ENCODE data around the gene CTSZ. TPM values are rescaled to one million over a fixed set of nuclear protein-coding genes. Genes with fewer than 3 reads are reported as not detected.

Gene CTSZ
- total and polyA plus RNA-seq, 2 experiments from 2014 or later, result 5.0 to 161 TPM

GRCh38 chr20:59004763-59005522, 2.1 kb downstream of the CTSZ start:
- DNase-seq (ENCODE audit: low spot score), result no peak
- 86% methylated on average over 17 of the region's 17 CpGs for WGBS (ENCODE audit: low lambda C conversion rate, missing lambda C conversion rate)
- no peak overlapping the region for H3K27ac ChIP-seq

GRCh38 chr20:59004493-59004762, 2.6 kb downstream of the CTSZ start:
- H3K9me3 ChIP-seq (ENCODE audit: low read depth), result no peaks in the 10 kb centered on the region
- no peaks in the 10 kb centered on the region for H4K20me1 ChIP-seq (ENCODE audit: insufficient read depth, poor library complexity, severe bottlenecking)
- WGBS (ENCODE audit: low lambda C conversion rate, missing lambda C conversion rate), result 100% methylated on average over 1 of the region's 4 CpGs
- no peak overlapping the region for H2AFZ ChIP-seq
- H3K4me2 ChIP-seq, result no peak overlapping the region
- H3K27me3 ChIP-seq, result no peaks in the 10 kb centered on the region
- no peak overlapping the region for H3K27ac ChIP-seq
- DNase-seq (ENCODE audit: low spot score), result no peak
- H3K79me2 ChIP-seq, result peaks cover 12% of the 10 kb centered on the region
- peaks cover 15% of the 10 kb centered on the region for H3K4me1 ChIP-seq (ENCODE audit: insufficient read depth)
- H3K4me3 ChIP-seq, result no peak overlapping the region
- no peaks in the 10 kb centered on the region for H3K9me2 ChIP-seq (replicated peaks; ENCODE audit: insufficient read depth)
- H3K36me3 ChIP-seq (replicated peaks; ENCODE audit: insufficient read depth, low read depth), result no peaks in the 10 kb centered on the region
- TF ChIP-seq EZH2phosphoT487 (IDR thresholded peaks at IDR 0.05; ENCODE audit: low read depth, severe bottlenecking, unreplicated experiment) (no peak), EZH2 (IDR thresholded peaks at IDR 0.05; ENCODE audit: borderline replicate concordance) (no peak), CTCF (IDR thresholded peaks at IDR 0.05; ENCODE audit: poor library complexity) (no peak)

More at GRCh38 chr20:59004763-59005522, 2.1 kb downstream of the CTSZ start:
- peaks cover 12% of the 10 kb centered on the region for H3K79me2 ChIP-seq
- no peaks in the 10 kb centered on the region for H4K20me1 ChIP-seq (ENCODE audit: insufficient read depth, poor library complexity, severe bottlenecking)
- H3K4me2 ChIP-seq, result peak overlapping the region; percentile 98
- H3K9me3 ChIP-seq (ENCODE audit: low read depth), result no peaks in the 10 kb centered on the region
- no peak overlapping the region for H2AFZ ChIP-seq
- H3K27me3 ChIP-seq, result no peaks in the 10 kb centered on the region
- no peak overlapping the region for H3K4me3 ChIP-seq
- no peaks in the 10 kb centered on the region for H3K36me3 ChIP-seq (replicated peaks; ENCODE audit: insufficient read depth, low read depth)
- TF ChIP-seq CTCF (IDR thresholded peaks at IDR 0.05; ENCODE audit: poor library complexity) (no peak), EZH2 (IDR thresholded peaks at IDR 0.05; ENCODE audit: borderline replicate concordance) (no peak), EZH2phosphoT487 (IDR thresholded peaks at IDR 0.05; ENCODE audit: low read depth, severe bottlenecking, unreplicated experiment) (no peak)
- peaks cover 15% of the 10 kb centered on the region for H3K4me1 ChIP-seq (ENCODE audit: insufficient read depth)
- no peaks in the 10 kb centered on the region for H3K9me2 ChIP-seq (replicated peaks; ENCODE audit: insufficient read depth)

GRCh38 chr20:59003836-59004492, 3.1 kb downstream of the CTSZ start:
- DNase-seq (ENCODE audit: low spot score), result no peak

More at GRCh38 chr20:59003836-59004492, 3.1 kb downstream of the CTSZ start:
- Histone ChIP-seq H3K4me1 (ENCODE audit: insufficient read depth) (peaks cover 15% of the 10 kb centered on the region), H3K4me3 (no peak overlapping the region), H3K36me3 (replicated peaks; ENCODE audit: insufficient read depth, low read depth) (no peaks in the 10 kb centered on the region), H3K79me2 (peaks cover 12% of the 10 kb centered on the region), H2AFZ (no peak overlapping the region), H3K9me3 (ENCODE audit: low read depth) (no peaks in the 10 kb centered on the region), H3K27me3 (no peaks in the 10 kb centered on the region), H3K9me2 (replicated peaks; ENCODE audit: insufficient read depth) (no peaks in the 10 kb centered on the region), H4K20me1 (ENCODE audit: insufficient read depth, poor library complexity, severe bottlenecking) (no peaks in the 10 kb centered on the region), H3K4me2 (no peak overlapping the region), H3K27ac (no peak overlapping the region)
- TF ChIP-seq EZH2phosphoT487 (IDR thresholded peaks at IDR 0.05; ENCODE audit: low read depth, severe bottlenecking, unreplicated experiment) (no peak), EZH2 (IDR thresholded peaks at IDR 0.05; ENCODE audit: borderline replicate concordance) (no peak), CTCF (IDR thresholded peaks at IDR 0.05; ENCODE audit: poor library complexity) (no peak)
- WGBS (ENCODE audit: low lambda C conversion rate, missing lambda C conversion rate), result 93% methylated on average over 16 of the region's 16 CpGs
